Mesenchymal stem cell (in vitro differentiated cells and primary cell): Measurements from ENCODE around the gene COP1.
A peak's percentile ranks its signal among the peaks of the same experiment; 100 is the strongest.

Source experiments
- DNase-seq: peaks from one replicate; pipeline ENCODE4 v3.0.0-alpha.2; 2013
- H2AFZ ChIP-seq: one replicate; pipeline ENCODE4 v1.6.1; 2013; ENCODE audit warnings: low read depth, mild to moderate bottlenecking, control low read depth, inconsistent platforms, low read length, moderate library complexity
- H2AK5ac ChIP-seq: 2 replicates; pipeline ENCODE4 v1.6.1; 2013; ENCODE audit warnings: low read length, moderate library complexity, mild to moderate bottlenecking, inconsistent platforms; ENCODE audit not compliant: severe bottlenecking
- H2BK120ac ChIP-seq: one replicate; pipeline ENCODE4 v1.6.1; 2013; ENCODE audit warnings: low read depth, mild to moderate bottlenecking, inconsistent platforms, low read length, moderate library complexity
- H2BK12ac ChIP-seq, 2 experiments: one replicate each; pipeline ENCODE4 v1.6.1; 2013; ENCODE audit warnings: inconsistent platforms in 2 of 2, low read length in 2 of 2, mild to moderate bottlenecking in 2 of 2, moderate library complexity in 2 of 2, control low read depth in 1 of 2
- H2BK15ac ChIP-seq: one replicate; pipeline ENCODE4 v1.6.1; 2013; ENCODE audit warnings: mild to moderate bottlenecking, low read depth, inconsistent platforms; ENCODE audit not compliant: poor library complexity, severe bottlenecking
- H2BK5ac ChIP-seq: 2 replicates; pipeline ENCODE4 v1.6.1; 2013; ENCODE audit warnings: low read depth, mild to moderate bottlenecking, low read length, control low read depth, inconsistent platforms; ENCODE audit not compliant: poor library complexity, severe bottlenecking
- H3K14ac ChIP-seq, 2 experiments: one replicate each; pipeline ENCODE4 v1.6.1; 2013; ENCODE audit warnings: inconsistent platforms in 2 of 2, low read length in 2 of 2, control low read depth in 1 of 2, mild to moderate bottlenecking in 1 of 2, moderate library complexity in 1 of 2
- H3K18ac ChIP-seq, 2 experiments: one replicate each; pipeline ENCODE4 v1.6.1; 2013; ENCODE audit warnings: inconsistent platforms in 2 of 2, low read length in 2 of 2, control low read depth in 1 of 2, low read depth in 1 of 2, mild to moderate bottlenecking in 1 of 2
- H3K23ac ChIP-seq, 2 experiments: one replicate each; pipeline ENCODE4 v1.6.1; 2013; ENCODE audit warnings: inconsistent platforms in 2 of 2, low read length in 2 of 2, mild to moderate bottlenecking in 2 of 2, moderate library complexity in 2 of 2, control low read depth in 1 of 2
- H3K27ac ChIP-seq: 2 replicates; pipeline ENCODE4 v1.5.1; 2013; ENCODE audit warnings: mild to moderate bottlenecking, moderate library complexity, low read length, control low read depth, inconsistent platforms; ENCODE audit not compliant: poor library complexity, severe bottlenecking
- H3K27me3 ChIP-seq, 2 experiments: 2 replicates each; pipeline versions ENCODE4 v1.6.1 to v1.7.0; 2013; ENCODE audit warnings: low read length in 2 of 2, mild to moderate bottlenecking in 2 of 2, moderate library complexity in 2 of 2, control low read depth in 1 of 2, inconsistent platforms in 1 of 2; ENCODE audit not compliant: control insufficient read depth in 1 of 2, insufficient read depth in 1 of 2
- H3K36me3 ChIP-seq, 2 experiments: 2 replicates each; pipeline versions ENCODE4 v1.6.1 to v1.7.0; 2013; ENCODE audit warnings: low read length in 2 of 2, control low read depth in 1 of 2, inconsistent platforms in 1 of 2, low read depth in 1 of 2, mild to moderate bottlenecking in 1 of 2; ENCODE audit not compliant: insufficient read depth in 2 of 2, control insufficient read depth in 1 of 2
- H3K4ac ChIP-seq, 2 experiments: one replicate each; pipeline ENCODE4 v1.6.1; 2013; ENCODE audit warnings: inconsistent platforms in 2 of 2, low read length in 2 of 2, mild to moderate bottlenecking in 2 of 2, moderate library complexity in 2 of 2, control low read depth in 1 of 2, low read depth in 1 of 2
- H3K4me1 ChIP-seq: 2 replicates; pipeline ENCODE4 v1.6.1; 2013; ENCODE audit warnings: low read depth, low read length, control low read depth; ENCODE audit not compliant: control insufficient read depth, insufficient read depth
- H3K4me2 ChIP-seq: 2 replicates; pipeline ENCODE4 v1.6.1; 2013; ENCODE audit warnings: low read length, mild to moderate bottlenecking, inconsistent platforms; ENCODE audit not compliant: poor library complexity, severe bottlenecking
- H3K4me3 ChIP-seq, 2 experiments: 2 replicates each; pipeline versions ENCODE4 v1.5.1 to v1.7.0; 2013; ENCODE audit warnings: low read length in 2 of 2, mild to moderate bottlenecking in 2 of 2, control low read depth in 1 of 2, low read depth in 1 of 2; ENCODE audit not compliant: insufficient read depth in 1 of 2
- H3K79me1 ChIP-seq: replicated peaks from 2 replicates; pipeline ENCODE4 v1.6.1; 2013; ENCODE audit warnings: mild to moderate bottlenecking, control low read depth, low read length, inconsistent platforms; ENCODE audit not compliant: poor library complexity, severe bottlenecking
- H3K9ac ChIP-seq: 2 replicates; pipeline ENCODE4 v1.7.0; 2013; ENCODE audit warnings: mild to moderate bottlenecking, low read length, moderate library complexity
- H3K9me3 ChIP-seq: 2 replicates; pipeline ENCODE4 v1.7.0; 2013; ENCODE audit warnings: mild to moderate bottlenecking, low read length; ENCODE audit not compliant: control insufficient read depth
- H4K8ac ChIP-seq: one replicate; pipeline ENCODE4 v1.6.1; 2013; ENCODE audit warnings: inconsistent platforms, mild to moderate bottlenecking, low read length, moderate library complexity
- H4K91ac ChIP-seq: one replicate; pipeline ENCODE4 v1.6.1; 2013; ENCODE audit warnings: mild to moderate bottlenecking, low read length, inconsistent platforms
- WGBS: methylation state at CpG from one replicate; pipeline ENCODE4 v1.1.7; 2013; ENCODE audit warnings: mixed read lengths; 5-methylcytosine and 5-hydroxymethylcytosine counted together

COP1 gene

DNA sequence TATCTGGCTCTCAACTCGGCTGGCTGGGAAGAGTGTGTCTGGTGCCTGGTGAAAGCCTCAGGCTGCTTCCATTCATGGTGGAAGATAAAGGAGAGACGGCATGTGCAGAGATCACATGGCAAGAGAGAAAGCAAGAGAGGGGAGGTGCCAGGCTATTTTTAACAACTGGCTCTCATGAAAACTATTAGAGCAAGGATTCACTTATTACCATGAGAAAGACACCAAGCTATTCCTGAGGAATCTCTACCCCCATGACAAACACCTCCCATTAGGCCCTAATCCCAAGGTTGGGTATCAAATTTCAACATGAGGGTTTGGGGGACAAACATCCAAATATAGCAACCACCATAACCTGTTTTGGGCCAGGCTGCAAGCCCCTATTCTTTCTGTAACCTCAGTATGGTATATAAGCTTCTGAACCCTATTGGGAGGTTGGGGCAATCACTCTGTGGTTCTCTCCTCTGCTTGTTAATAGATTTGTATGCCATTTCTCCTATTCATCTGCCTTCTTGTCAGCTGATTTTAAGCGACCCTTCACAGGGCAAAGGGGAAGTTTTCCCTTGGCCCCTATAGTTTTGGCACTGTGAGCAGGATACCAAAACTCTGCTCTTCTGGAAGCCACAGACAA is 284.7 kb downstream of the COP1 start:
- Histone ChIP-seq H2BK120ac (peak overlapping the region; percentile 27), H3K23ac (no peak overlapping the region), H3K36me3 (peaks cover 0 to 16% of the 10 kb centered on the region in 2 experiments), H2BK5ac (no peak overlapping the region), H4K8ac (no peak overlapping the region), H3K14ac (no peak overlapping the region), H4K91ac (no peak overlapping the region), H2AFZ (no peak overlapping the region), H3K4me1 (no peaks in the 10 kb centered on the region), H3K4me3 (no peak overlapping the region), H2BK12ac (peak overlapping the region; percentile 82 to 91), H2BK15ac (peak overlapping the region; percentile 52), H3K27ac (no peak overlapping the region), H3K18ac (peak overlapping the region in 1 of 2 experiments; percentile 21), H3K27me3 (no peaks in the 10 kb centered on the region), H3K4ac (peak overlapping the region in 1 of 2 experiments; percentile 17), H3K79me1 (no peaks in the 10 kb centered on the region), H3K9ac (no peak overlapping the region), H3K9me3 (no peaks in the 10 kb centered on the region), H3K4me2 (no peak overlapping the region), H2AK5ac (no peak overlapping the region)
- peak; percentile 27 for DNase-seq
- WGBS: 41% methylated on average over 2 of the region's 3 CpGs

DNA sequence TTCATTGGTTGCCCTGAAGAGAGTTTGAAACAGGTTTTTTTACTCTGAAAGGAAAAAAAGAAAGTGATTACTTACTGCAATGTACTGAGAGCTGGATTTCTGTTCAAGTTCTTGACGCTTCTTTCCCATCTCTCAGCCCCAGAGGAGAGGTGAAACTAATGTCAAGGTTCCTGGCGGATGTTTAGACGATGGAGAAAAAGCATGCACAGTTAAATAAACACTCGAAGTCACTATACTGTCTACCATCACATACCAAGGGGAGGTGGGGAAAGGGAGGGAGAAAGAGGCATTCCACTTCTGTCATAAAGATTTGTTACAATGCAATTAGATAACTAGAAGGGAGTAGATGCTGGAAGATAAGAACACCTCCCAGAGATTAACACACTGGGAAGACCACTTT is 286.7 kb downstream of the COP1 start:
- Histone ChIP-seq H3K9ac (no peak overlapping the region), H4K91ac (no peak overlapping the region), H3K79me1 (no peaks in the 10 kb centered on the region), H3K4me1 (no peaks in the 10 kb centered on the region), H2AFZ (no peak overlapping the region), H3K4ac (no peak overlapping the region), H4K8ac (no peak overlapping the region), H3K27me3 (no peaks in the 10 kb centered on the region), H2AK5ac (no peak overlapping the region), H3K27ac (no peak overlapping the region), H2BK15ac (no peak overlapping the region), H3K4me2 (no peak overlapping the region), H3K4me3 (no peak overlapping the region), H3K23ac (no peak overlapping the region), H2BK12ac (peak overlapping the region in 1 of 2 experiments; percentile 6), H3K14ac (no peak overlapping the region), H2BK5ac (no peak overlapping the region), H3K18ac (no peak overlapping the region), H2BK120ac (no peak overlapping the region), H3K36me3 (peaks cover 0 to 12% of the 10 kb centered on the region in 2 experiments), H3K9me3 (no peaks in the 10 kb centered on the region)
- peak; percentile 80 for DNase-seq
- WGBS: no CpG with 5 or more reads among the region's 4 CpGs

DNA sequence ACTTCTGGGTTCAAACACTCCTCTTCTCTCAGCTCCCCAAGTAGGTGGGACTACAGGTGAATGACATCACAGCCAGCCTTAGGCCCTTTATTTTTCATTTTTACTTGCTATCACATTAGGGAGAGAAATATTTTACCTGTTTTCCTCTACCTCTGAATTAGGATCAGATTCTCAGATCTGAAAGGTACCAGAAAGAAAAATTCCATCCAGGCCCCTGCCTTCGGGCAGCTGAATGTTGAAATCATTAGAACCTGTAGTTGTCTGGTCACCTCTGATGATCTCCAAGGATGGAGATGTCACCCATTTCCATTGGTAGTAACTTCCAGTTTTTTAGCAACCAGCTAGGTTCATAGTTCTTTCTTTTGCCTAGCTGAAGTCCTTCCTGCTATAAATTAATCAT is 288.1 kb downstream of the COP1 start:
- Histone ChIP-seq H2BK120ac (peak overlapping the region; percentile 79), H3K79me1 (no peaks in the 10 kb centered on the region), H3K14ac (no peak overlapping the region), H2BK5ac (no peak overlapping the region), H3K4me2 (no peak overlapping the region), H4K91ac (no peak overlapping the region), H3K36me3 (peaks cover 0 to 12% of the 10 kb centered on the region in 2 experiments), H3K4me1 (no peaks in the 10 kb centered on the region), H3K27ac (no peak overlapping the region), H3K9ac (no peak overlapping the region), H2BK12ac (peak overlapping the region in 1 of 2 experiments; percentile 66), H3K18ac (peak overlapping the region in 1 of 2 experiments; percentile 70), H3K23ac (no peak overlapping the region), H2AK5ac (no peak overlapping the region), H2BK15ac (no peak overlapping the region), H3K27me3 (no peaks in the 10 kb centered on the region), H3K9me3 (no peaks in the 10 kb centered on the region), H2AFZ (no peak overlapping the region), H3K4ac (peak overlapping the region in 1 of 2 experiments; percentile 76), H4K8ac (no peak overlapping the region), H3K4me3 (no peak overlapping the region)
- peak; percentile 20 for DNase-seq
- 73% methylated on average over 1 of the region's 1 CpG for WGBS

DNA sequence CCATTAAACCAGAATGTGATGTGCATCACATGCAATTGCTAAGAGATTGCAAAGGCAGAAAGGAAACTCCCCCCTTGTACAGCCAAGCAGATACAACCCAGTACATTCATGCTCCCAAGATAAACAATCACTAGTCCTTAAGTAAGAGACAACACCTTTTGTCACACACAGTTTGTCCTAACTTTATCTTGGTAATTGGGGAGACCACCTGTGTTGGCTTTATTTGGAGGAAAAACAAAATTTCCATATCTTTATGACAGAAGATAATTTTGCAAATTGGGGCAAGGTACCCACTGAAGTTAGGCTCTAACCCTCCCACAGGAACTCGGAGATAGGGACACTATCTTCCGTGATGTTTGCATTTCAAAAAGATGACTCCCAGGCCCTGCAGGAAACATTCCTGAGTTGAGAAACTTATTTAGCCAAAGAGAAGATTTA is 288.7 kb downstream of the COP1 start:
- Histone ChIP-seq H4K91ac (no peak overlapping the region), H2BK15ac (no peak overlapping the region), H2BK120ac (no peak overlapping the region), H3K36me3 (peaks cover 0 to 12% of the 10 kb centered on the region in 2 experiments), H3K9me3 (no peaks in the 10 kb centered on the region), H3K4me2 (no peak overlapping the region), H2BK12ac (no peak overlapping the region), H3K4me1 (no peaks in the 10 kb centered on the region), H3K79me1 (no peaks in the 10 kb centered on the region), H2AFZ (no peak overlapping the region), H3K9ac (no peak overlapping the region), H3K23ac (no peak overlapping the region), H3K18ac (no peak overlapping the region), H3K27me3 (no peaks in the 10 kb centered on the region), H3K27ac (no peak overlapping the region), H2BK5ac (no peak overlapping the region), H2AK5ac (no peak overlapping the region), H4K8ac (no peak overlapping the region), H3K4me3 (no peak overlapping the region), H3K14ac (no peak overlapping the region), H3K4ac (no peak overlapping the region)
- WGBS: 0% methylated on average over 2 of the region's 2 CpGs
- peak; percentile 69 for DNase-seq
